GM23338 (cell line): ENCODE measurements around the gene SLC51B.

Experiments
- CREB1 ChIP-seq: fragments of 250-450 bp; sonication (Bioruptor Pico); IDR thresholded peaks from 2 replicates; pipeline ENCODE4 v1.5.0; 2020; ENCODE audit warnings: low read depth, mild to moderate bottlenecking, moderate library complexity
- EZH2 ChIP-seq: fragments of 200-600 bp; sonication (generic); IDR thresholded peaks from one replicate; pipeline ENCODE4 v1.8.0; 2017; ENCODE audit warnings: antibody characterized with exemption, mild to moderate bottlenecking, low read depth; ENCODE audit not compliant: unreplicated experiment
- EZH2phosphoT487 ChIP-seq: fragments of 200-600 bp; sonication (generic); IDR thresholded peaks from one replicate; pipeline ENCODE4 v1.8.1; 2018; ENCODE audit warnings: antibody characterized with exemption; ENCODE audit not compliant: unreplicated experiment
- JUNB ChIP-seq: IDR thresholded peaks from one replicate; pipeline ENCODE4 v1.6.1; 2016; ENCODE audit warnings: antibody characterized with exemption; ENCODE audit not compliant: unreplicated experiment
- NANOG ChIP-seq: IDR thresholded peaks from 2 replicates; pipeline ENCODE4 v1.6.1; 2016; ENCODE audit warnings: antibody characterized with exemption, borderline replicate concordance
- POLR2AphosphoS5 ChIP-seq: IDR thresholded peaks from 2 replicates; pipeline ENCODE4 v1.6.1; 2016; ENCODE audit warnings: antibody characterized with exemption, low read depth
- STAT1 ChIP-seq: IDR thresholded peaks from one replicate; pipeline ENCODE4 v1.6.1; 2016; ENCODE audit warnings: antibody characterized with exemption; ENCODE audit not compliant: unreplicated experiment
- ZNF114 ChIP-seq: fragments of 250-450 bp; sonication (Bioruptor Pico); IDR thresholded peaks from 2 replicates; pipeline ENCODE4 v1.5.0; 2020; ENCODE audit warnings: mild to moderate bottlenecking, moderate library complexity
- ZNF331 ChIP-seq: fragments of 250-450 bp; sonication (Bioruptor Pico); IDR thresholded peaks from 2 replicates; pipeline ENCODE4 v1.5.0; 2020; ENCODE audit warnings: low read depth, mild to moderate bottlenecking, moderate library complexity
- TF ChIP-seq, protein P1 (sequence below), 2 experiments: fragments of 200-600 bp in 1 of 2; sonication (generic) in 1 of 2; conservative IDR thresholded peaks; 2 replicates each; pipeline versions ENCODE4 v1.5.1 to v1.6.1; 2016 to 2017; ENCODE audit warnings: antibody characterized with exemption in 2 of 2, low read depth in 2 of 2, mild to moderate bottlenecking in 2 of 2, moderate library complexity in 1 of 2
- TF ChIP-seq, protein P2 (sequence below): IDR thresholded peaks from one replicate; pipeline ENCODE4 v1.6.1; 2018; ENCODE audit warnings: antibody characterized with exemption; ENCODE audit not compliant: unreplicated experiment
- TF ChIP-seq, protein P3 (sequence below): IDR thresholded peaks from 2 replicates; pipeline ENCODE4 v1.6.1; 2016; ENCODE audit warnings: antibody characterized with exemption
- TF ChIP-seq, protein P4 (sequence below): fragments of 250-450 bp; sonication (Bioruptor Pico); IDR thresholded peaks from 2 replicates; pipeline ENCODE4 v1.5.0; 2020; ENCODE audit warnings: mild to moderate bottlenecking, moderate library complexity

DNA sequence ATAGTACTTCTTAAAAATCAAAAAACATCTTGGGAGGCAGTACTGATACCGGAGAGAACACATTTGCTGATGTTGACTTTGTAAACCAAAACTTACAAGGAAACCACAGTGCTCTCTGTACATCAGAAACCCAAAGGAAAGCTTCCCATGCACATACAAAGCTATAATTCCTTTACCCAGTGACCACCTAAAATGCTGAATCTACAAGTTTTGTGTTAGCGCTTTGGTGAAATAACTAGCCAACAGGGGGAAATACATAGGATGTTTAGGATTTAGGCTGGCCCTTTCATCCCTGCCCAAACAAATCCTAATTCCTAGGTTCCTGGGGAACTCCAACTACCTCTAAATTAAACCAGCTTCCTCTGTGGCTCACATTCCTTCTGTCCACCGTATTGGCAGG lies 40.2 kb upstream of the SLC51B start:
- TF ChIP-seq, protein P1, sequence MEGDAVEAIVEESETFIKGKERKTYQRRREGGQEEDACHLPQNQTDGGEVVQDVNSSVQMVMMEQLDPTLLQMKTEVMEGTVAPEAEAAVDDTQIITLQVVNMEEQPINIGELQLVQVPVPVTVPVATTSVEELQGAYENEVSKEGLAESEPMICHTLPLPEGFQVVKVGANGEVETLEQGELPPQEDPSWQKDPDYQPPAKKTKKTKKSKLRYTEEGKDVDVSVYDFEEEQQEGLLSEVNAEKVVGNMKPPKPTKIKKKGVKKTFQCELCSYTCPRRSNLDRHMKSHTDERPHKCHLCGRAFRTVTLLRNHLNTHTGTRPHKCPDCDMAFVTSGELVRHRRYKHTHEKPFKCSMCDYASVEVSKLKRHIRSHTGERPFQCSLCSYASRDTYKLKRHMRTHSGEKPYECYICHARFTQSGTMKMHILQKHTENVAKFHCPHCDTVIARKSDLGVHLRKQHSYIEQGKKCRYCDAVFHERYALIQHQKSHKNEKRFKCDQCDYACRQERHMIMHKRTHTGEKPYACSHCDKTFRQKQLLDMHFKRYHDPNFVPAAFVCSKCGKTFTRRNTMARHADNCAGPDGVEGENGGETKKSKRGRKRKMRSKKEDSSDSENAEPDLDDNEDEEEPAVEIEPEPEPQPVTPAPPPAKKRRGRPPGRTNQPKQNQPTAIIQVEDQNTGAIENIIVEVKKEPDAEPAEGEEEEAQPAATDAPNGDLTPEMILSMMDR (conservative IDR thresholded peaks at IDR 0.05; ENCODE audit: low read depth in 2 of 2): no peak
- TF ChIP-seq POLR2AphosphoS5 (no peak), EZH2 (no peak), JUNB (no peak), EZH2phosphoT487 (no peak), CREB1 (CRISPR knock-in tag) (no peak), ZNF114 (CRISPR knock-in tag) (no peak), ZNF331 (CRISPR knock-in tag) (no peak), STAT1 (no peak), NANOG (no peak)
- TF ChIP-seq, protein P2, sequence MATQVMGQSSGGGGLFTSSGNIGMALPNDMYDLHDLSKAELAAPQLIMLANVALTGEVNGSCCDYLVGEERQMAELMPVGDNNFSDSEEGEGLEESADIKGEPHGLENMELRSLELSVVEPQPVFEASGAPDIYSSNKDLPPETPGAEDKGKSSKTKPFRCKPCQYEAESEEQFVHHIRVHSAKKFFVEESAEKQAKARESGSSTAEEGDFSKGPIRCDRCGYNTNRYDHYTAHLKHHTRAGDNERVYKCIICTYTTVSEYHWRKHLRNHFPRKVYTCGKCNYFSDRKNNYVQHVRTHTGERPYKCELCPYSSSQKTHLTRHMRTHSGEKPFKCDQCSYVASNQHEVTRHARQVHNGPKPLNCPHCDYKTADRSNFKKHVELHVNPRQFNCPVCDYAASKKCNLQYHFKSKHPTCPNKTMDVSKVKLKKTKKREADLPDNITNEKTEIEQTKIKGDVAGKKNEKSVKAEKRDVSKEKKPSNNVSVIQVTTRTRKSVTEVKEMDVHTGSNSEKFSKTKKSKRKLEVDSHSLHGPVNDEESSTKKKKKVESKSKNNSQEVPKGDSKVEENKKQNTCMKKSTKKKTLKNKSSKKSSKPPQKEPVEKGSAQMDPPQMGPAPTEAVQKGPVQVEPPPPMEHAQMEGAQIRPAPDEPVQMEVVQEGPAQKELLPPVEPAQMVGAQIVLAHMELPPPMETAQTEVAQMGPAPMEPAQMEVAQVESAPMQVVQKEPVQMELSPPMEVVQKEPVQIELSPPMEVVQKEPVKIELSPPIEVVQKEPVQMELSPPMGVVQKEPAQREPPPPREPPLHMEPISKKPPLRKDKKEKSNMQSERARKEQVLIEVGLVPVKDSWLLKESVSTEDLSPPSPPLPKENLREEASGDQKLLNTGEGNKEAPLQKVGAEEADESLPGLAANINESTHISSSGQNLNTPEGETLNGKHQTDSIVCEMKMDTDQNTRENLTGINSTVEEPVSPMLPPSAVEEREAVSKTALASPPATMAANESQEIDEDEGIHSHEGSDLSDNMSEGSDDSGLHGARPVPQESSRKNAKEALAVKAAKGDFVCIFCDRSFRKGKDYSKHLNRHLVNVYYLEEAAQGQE: no peak
- TF ChIP-seq, protein P3, sequence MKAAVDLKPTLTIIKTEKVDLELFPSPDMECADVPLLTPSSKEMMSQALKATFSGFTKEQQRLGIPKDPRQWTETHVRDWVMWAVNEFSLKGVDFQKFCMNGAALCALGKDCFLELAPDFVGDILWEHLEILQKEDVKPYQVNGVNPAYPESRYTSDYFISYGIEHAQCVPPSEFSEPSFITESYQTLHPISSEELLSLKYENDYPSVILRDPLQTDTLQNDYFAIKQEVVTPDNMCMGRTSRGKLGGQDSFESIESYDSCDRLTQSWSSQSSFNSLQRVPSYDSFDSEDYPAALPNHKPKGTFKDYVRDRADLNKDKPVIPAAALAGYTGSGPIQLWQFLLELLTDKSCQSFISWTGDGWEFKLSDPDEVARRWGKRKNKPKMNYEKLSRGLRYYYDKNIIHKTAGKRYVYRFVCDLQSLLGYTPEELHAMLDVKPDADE: no peak
- TF ChIP-seq, protein P4, sequence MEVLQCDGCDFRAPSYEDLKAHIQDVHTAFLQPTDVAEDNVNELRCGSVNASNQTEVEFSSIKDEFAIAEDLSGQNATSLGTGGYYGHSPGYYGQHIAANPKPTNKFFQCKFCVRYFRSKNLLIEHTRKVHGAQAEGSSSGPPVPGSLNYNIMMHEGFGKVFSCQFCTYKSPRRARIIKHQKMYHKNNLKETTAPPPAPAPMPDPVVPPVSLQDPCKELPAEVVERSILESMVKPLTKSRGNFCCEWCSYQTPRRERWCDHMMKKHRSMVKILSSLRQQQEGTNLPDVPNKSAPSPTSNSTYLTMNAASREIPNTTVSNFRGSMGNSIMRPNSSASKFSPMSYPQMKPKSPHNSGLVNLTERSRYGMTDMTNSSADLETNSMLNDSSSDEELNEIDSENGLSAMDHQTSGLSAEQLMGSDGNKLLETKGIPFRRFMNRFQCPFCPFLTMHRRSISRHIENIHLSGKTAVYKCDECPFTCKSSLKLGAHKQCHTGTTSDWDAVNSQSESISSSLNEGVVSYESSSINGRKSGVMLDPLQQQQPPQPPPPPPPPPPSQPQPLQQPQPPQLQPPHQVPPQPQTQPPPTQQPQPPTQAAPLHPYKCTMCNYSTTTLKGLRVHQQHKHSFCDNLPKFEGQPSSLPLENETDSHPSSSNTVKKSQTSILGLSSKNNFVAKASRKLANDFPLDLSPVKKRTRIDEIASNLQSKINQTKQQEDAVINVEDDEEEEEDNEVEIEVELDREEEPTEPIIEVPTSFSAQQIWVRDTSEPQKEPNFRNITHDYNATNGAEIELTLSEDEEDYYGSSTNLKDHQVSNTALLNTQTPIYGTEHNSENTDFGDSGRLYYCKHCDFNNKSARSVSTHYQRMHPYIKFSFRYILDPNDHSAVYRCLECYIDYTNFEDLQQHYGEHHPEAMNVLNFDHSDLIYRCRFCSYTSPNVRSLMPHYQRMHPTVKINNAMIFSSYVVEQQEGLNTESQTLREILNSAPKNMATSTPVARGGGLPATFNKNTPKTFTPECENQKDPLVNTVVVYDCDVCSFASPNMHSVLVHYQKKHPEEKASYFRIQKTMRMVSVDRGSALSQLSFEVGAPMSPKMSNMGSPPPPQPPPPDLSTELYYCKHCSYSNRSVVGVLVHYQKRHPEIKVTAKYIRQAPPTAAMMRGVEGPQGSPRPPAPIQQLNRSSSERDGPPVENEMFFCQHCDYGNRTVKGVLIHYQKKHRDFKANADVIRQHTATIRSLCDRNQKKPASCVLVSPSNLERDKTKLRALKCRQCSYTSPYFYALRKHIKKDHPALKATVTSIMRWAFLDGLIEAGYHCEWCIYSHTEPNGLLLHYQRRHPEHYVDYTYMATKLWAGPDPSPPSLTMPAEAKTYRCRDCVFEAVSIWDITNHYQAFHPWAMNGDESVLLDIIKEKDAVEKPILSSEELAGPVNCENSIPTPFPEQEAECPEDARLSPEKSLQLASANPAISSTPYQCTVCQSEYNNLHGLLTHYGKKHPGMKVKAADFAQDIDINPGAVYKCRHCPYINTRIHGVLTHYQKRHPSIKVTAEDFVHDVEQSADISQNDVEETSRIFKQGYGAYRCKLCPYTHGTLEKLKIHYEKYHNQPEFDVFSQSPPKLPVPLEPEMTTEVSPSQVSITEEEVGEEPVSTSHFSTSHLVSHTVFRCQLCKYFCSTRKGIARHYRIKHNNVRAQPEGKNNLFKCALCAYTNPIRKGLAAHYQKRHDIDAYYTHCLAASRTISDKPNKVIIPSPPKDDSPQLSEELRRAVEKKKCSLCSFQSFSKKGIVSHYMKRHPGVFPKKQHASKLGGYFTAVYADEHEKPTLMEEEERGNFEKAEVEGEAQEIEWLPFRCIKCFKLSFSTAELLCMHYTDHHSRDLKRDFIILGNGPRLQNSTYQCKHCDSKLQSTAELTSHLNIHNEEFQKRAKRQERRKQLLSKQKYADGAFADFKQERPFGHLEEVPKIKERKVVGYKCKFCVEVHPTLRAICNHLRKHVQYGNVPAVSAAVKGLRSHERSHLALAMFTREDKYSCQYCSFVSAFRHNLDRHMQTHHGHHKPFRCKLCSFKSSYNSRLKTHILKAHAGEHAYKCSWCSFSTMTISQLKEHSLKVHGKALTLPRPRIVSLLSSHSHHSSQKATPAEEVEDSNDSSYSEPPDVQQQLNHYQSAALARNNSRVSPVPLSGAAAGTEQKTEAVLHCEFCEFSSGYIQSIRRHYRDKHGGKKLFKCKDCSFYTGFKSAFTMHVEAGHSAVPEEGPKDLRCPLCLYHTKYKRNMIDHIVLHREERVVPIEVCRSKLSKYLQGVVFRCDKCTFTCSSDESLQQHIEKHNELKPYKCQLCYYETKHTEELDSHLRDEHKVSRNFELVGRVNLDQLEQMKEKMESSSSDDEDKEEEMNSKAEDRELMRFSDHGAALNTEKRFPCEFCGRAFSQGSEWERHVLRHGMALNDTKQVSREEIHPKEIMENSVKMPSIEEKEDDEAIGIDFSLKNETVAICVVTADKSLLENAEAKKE: no peak
